HAP-1 (cell line): Measurements from ENCODE around the gene ZC3H10.
"Not testable (repeated sequence)": the region's sequence is repeated elsewhere in the genome, so short reads cannot be mapped to it uniquely, and the experiment has no call there.

Experiments
- DNase-seq, 2 experiments: peaks; one replicate each; pipeline ENCODE4 v3.0.0-alpha.2; 2016 to 2020; ENCODE audit warnings: low spot score in 2 of 2
- H3K27me3 ChIP-seq: fragments of 250-450 bp; sonication (Bioruptor Pico); 2 replicates; pipeline ENCODE4 v1.5.1; 2020; ENCODE audit warnings: low read depth, mild to moderate bottlenecking, moderate library complexity
- H3K36me3 ChIP-seq: fragments of 250-450 bp; sonication (Bioruptor Pico); replicated peaks from 2 replicates; pipeline ENCODE4 v1.5.1; 2020; ENCODE audit warnings: mild to moderate bottlenecking
- H3K4me1 ChIP-seq: fragments of 250-450 bp; sonication (Bioruptor Pico); 2 replicates; pipeline ENCODE4 v1.5.1; 2020; ENCODE audit warnings: mild to moderate bottlenecking
- H3K4me3 ChIP-seq: fragments of 250-450 bp; sonication (Bioruptor Pico); 2 replicates; pipeline ENCODE4 v1.5.1; 2020; ENCODE audit warnings: mild to moderate bottlenecking, moderate library complexity
- H3K9me3 ChIP-seq: fragments of 250-450 bp; sonication (Bioruptor Pico); 2 replicates; pipeline ENCODE4 v1.5.1; 2020; ENCODE audit warnings: mild to moderate bottlenecking, moderate library complexity
- in situ Hi-C: fragments of 300-500 bp; cut with MboI; formaldehyde crosslinking; loops from 3 replicates; pipeline ENCODE4 v1.14.3; 2020; ENCODE audit warnings: low sequenced_read_pairs, inconsistent platforms, mixed read lengths

Gene ZC3H10, protein sequence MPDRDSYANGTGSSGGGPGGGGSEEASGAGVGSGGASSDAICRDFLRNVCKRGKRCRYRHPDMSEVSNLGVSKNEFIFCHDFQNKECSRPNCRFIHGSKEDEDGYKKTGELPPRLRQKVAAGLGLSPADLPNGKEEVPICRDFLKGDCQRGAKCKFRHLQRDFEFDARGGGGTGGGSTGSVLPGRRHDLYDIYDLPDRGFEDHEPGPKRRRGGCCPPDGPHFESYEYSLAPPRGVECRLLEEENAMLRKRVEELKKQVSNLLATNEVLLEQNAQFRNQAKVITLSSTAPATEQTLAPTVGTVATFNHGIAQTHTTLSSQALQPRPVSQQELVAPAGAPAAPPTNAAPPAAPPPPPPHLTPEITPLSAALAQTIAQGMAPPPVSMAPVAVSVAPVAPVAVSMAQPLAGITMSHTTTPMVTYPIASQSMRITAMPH

GRCh38 chr12:56117778-56118687 lies at the start of gene ZC3H10:
TSS of gene ZC3H10 (plus strand) at chr12:56118266. CDS start at chr12:56120563, 2,297 bp downstream.
- peak; percentile 97 to 99 for DNase-seq
- H3K27me3 ChIP-seq = no peaks in the 10 kb centered on the region
- peaks cover 33% of the 10 kb centered on the region for H3K36me3 ChIP-seq
- H3K4me3 ChIP-seq = peak within 1 kb of the TSS; percentile 83
- H3K9me3 ChIP-seq = no peaks in the 10 kb centered on the region
- H3K4me1 ChIP-seq = peaks cover 12% of the 10 kb centered on the region
- in situ Hi-C loops = loop anchor here (5.0 to 25.0 kb wide), 3 partner anchors 69 to 1831 kb away; partner anchors contain the start of genes CBX5, HNRNPA1 and SMARCC2

DNA sequence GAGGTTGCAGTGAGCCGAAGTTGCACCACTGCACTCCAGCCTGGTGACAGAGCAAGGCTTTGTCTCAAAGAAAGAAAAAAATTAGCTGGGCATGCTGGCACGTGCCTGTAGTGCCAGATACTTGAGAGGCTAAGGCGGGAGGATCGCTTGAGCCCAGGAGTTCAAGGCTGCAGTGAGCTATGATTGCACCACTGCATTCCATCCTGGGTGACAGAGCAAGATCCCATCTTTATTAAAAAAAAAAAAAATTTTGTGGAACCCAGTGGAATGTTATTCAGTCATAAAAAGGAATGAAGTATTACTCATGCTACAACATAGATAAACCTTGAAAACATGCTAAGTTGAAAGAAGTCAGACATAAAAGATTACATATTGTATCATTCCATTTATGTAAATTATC lies 46.4 kb upstream of the ZC3H10 start:
- no peak for DNase-seq
- in situ Hi-C loops = no loop called here
- no peaks in the 10 kb centered on the region for H3K36me3 ChIP-seq
- H3K4me1 ChIP-seq = no peaks in the 10 kb centered on the region
- no peak overlapping the region for H3K4me3 ChIP-seq
- no peaks in the 10 kb centered on the region for H3K9me3 ChIP-seq
- no peaks in the 10 kb centered on the region for H3K27me3 ChIP-seq

- Histone ChIP-seq H3K9me3 (no peaks in the 10 kb centered on the region), H3K27me3 (no peaks in the 10 kb centered on the region), H3K4me3 (no peak overlapping the region), H3K36me3 (no peaks in the 10 kb centered on the region), H3K4me1 (peaks cover 7% of the 10 kb centered on the region)
- DNase-seq = no peak
- in situ Hi-C loops = no loop called here
Observed at GRCh38 chr12:56074396-56074795, 43.7 kb upstream of the ZC3H10 start.

GRCh38 chr12:56077966-56078365 lies 40.1 kb upstream of the ZC3H10 start:
- H3K36me3 ChIP-seq, H3K27me3 ChIP-seq, H3K9me3 ChIP-seq, H3K4me3 ChIP-seq, in situ Hi-C loops, DNase-seq: not testable (repeated sequence)
- peaks cover 12% of the 10 kb centered on the region for H3K4me1 ChIP-seq

DNA sequence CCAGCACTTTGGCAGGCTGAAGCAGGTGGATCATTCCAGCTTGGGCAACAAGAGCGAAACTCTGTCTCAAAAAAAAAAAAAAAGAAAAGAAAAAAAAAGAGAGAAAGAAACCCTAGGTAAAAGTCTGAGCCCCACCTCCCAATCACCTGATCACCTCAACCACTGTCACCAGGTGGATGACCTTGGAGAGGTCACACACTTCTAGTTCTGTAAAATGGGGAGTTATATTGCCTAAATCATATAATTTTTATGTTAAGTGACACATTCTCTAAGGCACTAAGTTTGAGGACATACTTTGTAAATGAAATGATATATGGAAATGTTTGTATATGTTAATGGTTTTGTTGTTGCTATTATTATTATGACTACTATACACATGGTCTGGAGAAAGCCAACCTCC lies 39.6 kb upstream of the ZC3H10 start:
- Histone ChIP-seq H3K27me3 (no peaks in the 10 kb centered on the region), H3K36me3 (no peaks in the 10 kb centered on the region), H3K4me3 (no peak overlapping the region), H3K4me1 (peaks cover 12% of the 10 kb centered on the region), H3K9me3 (no peaks in the 10 kb centered on the region)
- in situ Hi-C loops = no loop called here
- DNase-seq = no peak

GRCh38 chr12:56078931-56079722 lies 38.9 kb upstream of the ZC3H10 start:
- Histone ChIP-seq H3K9me3 (no peaks in the 10 kb centered on the region), H3K27me3 (no peaks in the 10 kb centered on the region), H3K4me1 (peaks cover 12% of the 10 kb centered on the region), H3K36me3 (no peaks in the 10 kb centered on the region), H3K4me3 (peak overlapping the region; percentile 43)
- peak; percentile 86 to 94 for DNase-seq
- in situ Hi-C loops = no loop called here

DNA sequence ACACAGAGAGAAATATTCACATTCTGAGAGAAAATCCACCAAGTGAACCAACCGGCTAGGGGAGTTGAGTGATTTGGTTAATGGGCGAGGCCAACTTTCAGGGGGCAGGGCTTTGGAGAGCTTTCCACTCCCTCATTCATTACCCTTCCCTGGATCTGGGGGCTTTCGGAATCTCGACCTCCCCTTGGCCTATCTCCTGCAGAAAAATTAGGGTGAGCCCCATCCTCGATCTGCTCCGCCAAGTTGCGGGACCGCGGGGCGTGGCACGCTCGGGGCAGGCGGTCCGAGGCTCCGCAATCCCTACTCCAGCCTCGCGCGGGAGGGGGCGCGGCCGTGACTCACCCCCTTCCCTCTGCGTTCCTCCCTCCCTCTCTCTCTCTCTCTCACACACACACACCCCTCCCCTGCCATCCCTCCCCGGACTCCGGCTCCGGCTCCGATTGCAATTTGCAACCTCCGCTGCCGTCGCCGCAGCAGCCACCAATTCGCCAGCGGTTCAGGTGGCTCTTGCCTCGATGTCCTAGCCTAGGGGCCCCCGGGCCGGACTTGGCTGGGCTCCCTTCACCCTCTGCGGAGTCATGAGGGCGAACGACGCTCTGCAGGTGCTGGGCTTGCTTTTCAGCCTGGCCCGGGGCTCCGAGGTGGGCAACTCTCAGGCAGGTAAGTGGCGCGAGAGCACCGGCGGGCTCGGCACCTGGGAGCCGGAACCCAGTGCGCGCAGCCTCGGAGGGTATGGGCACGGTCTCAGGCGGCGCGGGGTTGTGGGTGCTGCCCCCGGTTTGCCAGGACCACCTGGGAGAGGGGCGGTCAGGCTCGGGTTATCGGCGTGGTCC lies 38.1 kb upstream of the ZC3H10 start, which contains the start of gene ERBB3:
Gene ERBB3, plus strand, starts transcription at position 443 of the 833 bp plus-strand sequence. Its CDS starts 136 bp downstream, at position 579.
- no peaks in the 10 kb centered on the region for H3K9me3 ChIP-seq
- H3K4me1 ChIP-seq = peaks cover 12% of the 10 kb centered on the region
- peak within 1 kb of the TSS; percentile 43 for H3K4me3 ChIP-seq
- no peaks in the 10 kb centered on the region for H3K27me3 ChIP-seq
- H3K36me3 ChIP-seq = no peaks in the 10 kb centered on the region
- DNase-seq = peak; percentile 76 to 91
- in situ Hi-C loops = no loop called here

DNA sequence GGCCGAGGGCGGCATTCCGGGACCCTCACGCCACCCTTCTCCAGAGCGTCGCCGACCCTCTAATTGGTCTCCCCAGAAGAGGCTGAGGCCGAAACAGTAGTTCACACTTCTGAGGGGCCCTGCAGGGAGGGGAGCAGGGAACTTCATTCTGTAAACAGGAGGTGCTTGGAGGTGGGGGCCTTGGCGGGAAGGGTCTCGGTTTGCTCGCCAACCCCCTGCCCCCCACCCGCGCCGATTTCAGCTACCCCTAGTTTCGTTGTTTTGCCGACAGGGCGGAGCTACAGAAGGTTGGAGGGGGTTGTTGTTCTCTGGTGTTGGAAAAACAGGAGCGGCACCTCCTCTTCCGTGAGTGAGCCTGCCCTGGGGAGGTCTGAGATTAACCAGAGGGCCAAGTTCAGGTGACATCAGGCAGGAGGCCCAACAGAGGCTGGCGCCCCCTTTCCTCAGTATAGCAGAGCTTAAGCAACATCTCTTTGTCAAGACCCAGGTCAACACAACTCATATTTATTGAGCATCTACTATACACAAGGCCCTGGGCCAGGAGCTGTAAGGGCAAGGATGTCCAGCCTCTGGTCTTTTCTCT lies 37.4 kb upstream of the ZC3H10 start:
- H3K36me3 ChIP-seq = no peaks in the 10 kb centered on the region
- in situ Hi-C loops = no loop called here
- H3K4me1 ChIP-seq = peaks cover 12% of the 10 kb centered on the region
- DNase-seq = no peak
- no peaks in the 10 kb centered on the region for H3K9me3 ChIP-seq
- peak overlapping the region; percentile 43 for H3K4me3 ChIP-seq
- H3K27me3 ChIP-seq = no peaks in the 10 kb centered on the region

GRCh38 chr12:56081393-56082347 lies 36.4 kb upstream of the ZC3H10 start:
- Histone ChIP-seq H3K36me3 (no peaks in the 10 kb centered on the region), H3K4me1 (peaks cover 12% of the 10 kb centered on the region), H3K9me3 (no peaks in the 10 kb centered on the region), H3K27me3 (no peaks in the 10 kb centered on the region), H3K4me3 (no peak overlapping the region)
- in situ Hi-C loops = no loop called here
- no peak for DNase-seq

- in situ Hi-C loops = no loop called here
- Histone ChIP-seq H3K4me3 (no peak overlapping the region), H3K9me3 (no peaks in the 10 kb centered on the region), H3K4me1 (peaks cover 12% of the 10 kb centered on the region), H3K27me3 (no peaks in the 10 kb centered on the region), H3K36me3 (no peaks in the 10 kb centered on the region)
- no peak for DNase-seq
Observed at GRCh38 chr12:56082382-56082781, 35.7 kb upstream of the ZC3H10 start.

- Histone ChIP-seq H3K4me3 (no peak overlapping the region), H3K9me3 (no peaks in the 10 kb centered on the region), H3K27me3 (no peaks in the 10 kb centered on the region), H3K4me1 (peaks cover 12% of the 10 kb centered on the region), H3K36me3 (no peaks in the 10 kb centered on the region)
- in situ Hi-C loops = no loop called here
- no peak for DNase-seq
Observed at GRCh38 chr12:56082967-56083366, 35.1 kb upstream of the ZC3H10 start.
